Measurements from ENCODE around the gene DBX2.
"Not testable (repeated sequence)": the region's sequence is repeated elsewhere in the genome, so short reads cannot be mapped to it uniquely, and the experiment has no call there.

Gene DBX2

DNA sequence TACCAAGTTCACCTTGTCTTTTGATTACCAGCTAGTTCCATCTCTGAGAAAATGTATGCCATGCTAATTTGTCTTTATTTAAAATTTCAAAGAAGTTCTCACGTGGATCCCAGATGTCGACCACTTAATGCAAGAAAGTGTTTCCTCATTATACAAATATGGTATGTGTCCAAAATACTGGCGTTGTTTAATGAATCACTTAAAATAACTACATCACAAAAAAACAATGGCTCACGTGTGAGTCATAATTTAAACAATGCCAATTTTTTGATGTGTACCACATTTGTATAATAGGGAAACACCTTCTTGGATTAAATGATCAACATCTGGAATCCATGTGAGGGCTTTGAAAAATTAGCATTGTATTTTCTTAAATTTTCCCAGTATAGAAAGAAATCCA, 40.8 kb downstream of the DBX2 start:
- DNase-seq (ENCODE audit: low read depth): no peak

GRCh38 chr12:45008211-45008610, 42.7 kb downstream of the DBX2 start:
- no peak for DNase-seq (ENCODE audit: low read depth)

GRCh38 chr12:44999355-44999754, 51.5 kb downstream of the DBX2 start:
- DNase-seq (ENCODE audit: low read depth): no peak

- no peak for DNase-seq (ENCODE audit: low read depth)
These were observed 57.7 kb downstream of the DBX2 start for GRCh38 chr12:44993161-44993560.

DNA sequence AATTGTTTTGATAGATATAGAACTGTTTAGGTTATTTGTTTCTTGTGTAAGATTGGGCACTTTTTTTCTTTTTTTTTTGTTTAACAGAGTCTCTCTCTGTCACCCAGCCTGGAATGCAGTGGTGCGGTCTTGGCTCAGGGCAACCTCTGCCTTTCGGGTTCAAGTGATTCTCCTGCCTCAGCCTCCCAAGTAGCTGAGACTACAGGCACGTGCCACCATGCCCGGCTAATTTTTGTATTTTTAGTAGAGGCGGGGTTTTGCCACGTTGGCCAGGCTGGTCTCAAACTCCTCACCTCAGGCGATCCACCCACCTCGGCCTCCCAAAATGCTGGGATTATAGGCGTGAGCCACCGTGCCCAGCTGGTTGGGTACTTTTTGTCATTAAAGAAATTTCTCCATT, 66.0 kb downstream of the DBX2 start:
- DNase-seq (ENCODE audit: low read depth): not testable (repeated sequence)

DNA sequence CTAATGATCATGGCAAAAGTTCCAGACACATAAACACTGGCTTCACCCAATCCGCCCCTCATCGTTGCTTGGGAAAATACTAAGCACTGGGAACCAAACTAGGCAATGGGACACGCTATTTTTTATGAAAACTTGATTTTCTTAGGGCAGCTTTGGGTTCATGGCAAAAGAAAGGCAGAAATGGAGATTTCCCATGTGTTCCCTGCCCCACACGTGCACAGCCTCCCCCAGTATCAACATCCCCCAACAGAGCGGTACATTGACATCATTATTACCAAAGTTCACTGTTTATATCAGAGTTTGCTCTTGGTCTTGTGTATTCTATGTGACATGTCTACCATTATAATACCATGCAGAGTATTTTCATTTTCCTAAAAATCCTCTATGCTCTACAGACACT, 71.0 kb downstream of the DBX2 start:
- no peak for DNase-seq (ENCODE audit: low read depth)

GRCh38 chr12:44976246-44976645, 74.7 kb downstream of the DBX2 start:
- DNase-seq (ENCODE audit: low read depth): no peak

DNA sequence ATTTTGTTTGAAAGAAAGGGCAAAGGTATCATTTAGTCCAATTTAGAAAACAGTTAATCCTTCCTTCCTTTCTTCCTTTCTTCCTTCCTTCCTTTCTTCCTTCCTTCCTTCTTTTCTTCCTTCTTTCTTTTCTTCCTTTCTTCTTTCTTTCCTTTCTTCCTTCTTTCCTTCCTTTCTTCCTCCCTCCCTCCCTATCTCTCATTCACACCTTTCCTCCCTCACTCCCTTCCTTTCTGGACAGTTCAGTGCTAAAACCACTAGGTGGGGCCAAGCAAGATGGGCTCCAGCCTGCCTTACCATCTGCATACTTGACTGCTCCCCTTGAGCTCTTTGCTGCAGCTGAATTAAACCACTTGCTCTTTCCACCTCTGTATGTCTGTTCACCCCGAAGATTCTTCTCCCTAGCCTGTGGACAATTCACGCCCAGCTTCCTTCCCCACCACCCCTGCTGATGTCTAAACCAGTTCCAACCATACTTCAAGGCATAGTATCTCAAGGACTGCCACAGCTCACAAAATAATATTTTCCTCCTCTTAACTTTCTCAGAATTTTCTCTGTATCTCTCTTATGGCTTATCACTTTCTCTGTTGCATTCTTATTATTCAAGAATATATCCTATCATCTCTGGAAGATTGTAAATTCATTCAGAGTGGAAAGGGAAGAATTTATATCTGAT, 78.0 kb downstream of the DBX2 start:
- no peak for DNase-seq (ENCODE audit: low read depth)

GRCh38 chr12:44968965-44969364, 81.9 kb downstream of the DBX2 start:
- DNase-seq (ENCODE audit: low read depth): no peak

Data from stimulated activated CD8-positive, alpha-beta memory T cell treated with anti-CD3 and anti-CD28 coated beads, Interleukin-12 subunit alpha, Interleukin-12 subunit beta, amount 100 ng/mL, for 4 hours (primary cell).